Uterus (tissue), 2 donors: Measurements from ENCODE around the gene PHB1.
"Not testable (repeated sequence)": the region's sequence is repeated elsewhere in the genome, so short reads cannot be mapped to it uniquely, and the experiment has no call there.

Source experiments
- CTCF ChIP-seq, 4 experiments: fragments of 200-600 bp in 2 of 4; fragments of 450-650 bp in 2 of 4; sonication (generic) in 2 of 4; IDR thresholded peaks; one replicate each; pipeline ENCODE4 v1.5.1; 2016 to 2019; ENCODE audit warnings: antibody characterized with exemption in 4 of 4, mild to moderate bottlenecking in 2 of 4, moderate library complexity in 1 of 4
- POLR2A ChIP-seq, 2 donors: fragments of 450-650 bp; IDR thresholded peaks; one replicate each; pipeline ENCODE4 v1.6.1; 2016; ENCODE audit warnings: antibody characterized with exemption in 2 of 2, mild to moderate bottlenecking in 1 of 2, moderate library complexity in 1 of 2

GRCh38 chr17:49424276-49425003 is 9.8 kb upstream of the PHB1 start:
- TF ChIP-seq POLR2A, CTCF (IDR thresholded peaks at IDR 0.05): not testable (repeated sequence)
